GM12878 (cell line): Measurements from ENCODE around the gene ASCC1. TPM values are rescaled to one million over a fixed set of nuclear protein-coding genes. Genes with fewer than 3 reads are reported as not detected.
A peak's percentile ranks its signal among the peaks of the same experiment; 100 is the strongest.

ENCODE experiments used
- ATF7 ChIP-seq: fragments of 450-650 bp; IDR thresholded peaks from 2 replicates; pipeline ENCODE4 v1.6.1; 2016; ENCODE audit warnings: low read depth, mild to moderate bottlenecking
- CHD2 ChIP-seq: IDR thresholded peaks from 2 replicates; pipeline ENCODE4 v1.6.1; 2011; ENCODE audit warnings: low read depth, low read length, improper control_type of control experiment, borderline replicate concordance
- EZH2 ChIP-seq: IDR thresholded peaks from 2 replicates; pipeline ENCODE4 v1.6.1; 2012; ENCODE audit warnings: low read depth, mild to moderate bottlenecking, control low read depth, inconsistent platforms, low read length, borderline replicate concordance; ENCODE audit not compliant: control insufficient read depth
- HDAC2 ChIP-seq: fragments of 200-600 bp; sonication (generic); IDR thresholded peaks from 2 replicates; pipeline ENCODE4 v1.6.1; 2017
- NFXL1 ChIP-seq: fragments of 450-650 bp; IDR thresholded peaks from 2 replicates; pipeline ENCODE4 v1.6.1; 2017; ENCODE audit warnings: antibody characterized with exemption, mild to moderate bottlenecking, borderline replicate concordance
- POU2F2 ChIP-seq: IDR thresholded peaks from 3 replicates; pipeline ENCODE4 v1.6.1; 2011; ENCODE audit warnings: low read depth, mild to moderate bottlenecking, low read length, borderline replicate concordance
- SMARCA5 ChIP-seq: fragments of 450-650 bp; IDR thresholded peaks from 2 replicates; pipeline ENCODE4 v1.6.1; 2017; ENCODE audit warnings: mild to moderate bottlenecking
- SPI1 ChIP-seq: IDR thresholded peaks from 2 replicates; pipeline ENCODE4 v1.6.1; 2011; ENCODE audit warnings: low read depth, mild to moderate bottlenecking, low read length, moderate library complexity, borderline replicate concordance; ENCODE audit not compliant: insufficient read depth
- ZNF274 ChIP-seq: IDR thresholded peaks from one replicate; pipeline ENCODE4 v1.8.0; 2011; ENCODE audit not compliant: insufficient read length, insufficient read depth
- polyA plus RNA-seq, 11 experiments: library from polyadenylated mRNA; depleted of rRNA in 4 of 11; unstranded in 6 of 11; stranded (reverse) in 5 of 11; fragments of >200 nt; fragmentation: Nextera tagmentation in 4 of 11; fragmentation: Illumina TruSeq in 1 of 11; extraction: Ambion mirVana in 4 of 11; extraction: Trizol in 1 of 11; gene quantifications; 1 replicate in 1 of 11; 2 replicates in 10 of 11; pipeline versions ENCODE4 v1.2.1 to v1.2.3, GENCODE V29; 2011 to 2016; ENCODE audit warnings: inconsistent platforms in 2 of 11, missing spikeins in 2 of 11, low read depth in 1 of 11
- total RNA-seq, 4 experiments: library from RNA; depleted of rRNA in 3 of 4; stranded (reverse); fragments of >200 nt in 3 of 4; fragmentation: Illumina TruSeq in 1 of 4; extraction: Trizol in 1 of 4; gene quantifications; 2 replicates each; pipeline versions ENCODE4 v1.2.1 to v1.2.3, GENCODE V29; 2013 to 2021
- TF ChIP-seq, protein P1 (sequence below): IDR thresholded peaks from 2 replicates; pipeline ENCODE4 v1.6.1; 2012; ENCODE audit warnings: low read depth, low read length, improper control_type of control experiment
- TF ChIP-seq, protein P2 (sequence below): fragments of 450-650 bp; IDR thresholded peaks from 2 replicates; pipeline ENCODE4 v1.6.1; 2016; ENCODE audit warnings: mild to moderate bottlenecking
- TF ChIP-seq, protein P3 (sequence below): fragments of 450-650 bp; formaldehyde crosslinking; IDR thresholded peaks from 2 replicates; pipeline ENCODE4 v1.4.0; 2020; ENCODE audit warnings: mild to moderate bottlenecking, moderate library complexity
- TF ChIP-seq, protein P4 (sequence below): IDR thresholded peaks from 2 replicates; pipeline ENCODE4 v1.6.1; 2011; ENCODE audit warnings: borderline replicate concordance, low read depth, mild to moderate bottlenecking, moderate library complexity, low read length; ENCODE audit not compliant: insufficient read depth, poor library complexity, severe bottlenecking
- TF ChIP-seq, protein P5 (sequence below): fragments of 450-650 bp; IDR thresholded peaks from 2 replicates; pipeline ENCODE4 v1.6.1; 2017; ENCODE audit warnings: mild to moderate bottlenecking, moderate library complexity

ASCC1 gene
- total and polyA plus RNA-seq, 10 of the 15 experiments (the other 5 are each of a cell fraction or from before 2014, with no cell fraction given) = 23.3 to 80.6 (median 42.8) TPM

DNA sequence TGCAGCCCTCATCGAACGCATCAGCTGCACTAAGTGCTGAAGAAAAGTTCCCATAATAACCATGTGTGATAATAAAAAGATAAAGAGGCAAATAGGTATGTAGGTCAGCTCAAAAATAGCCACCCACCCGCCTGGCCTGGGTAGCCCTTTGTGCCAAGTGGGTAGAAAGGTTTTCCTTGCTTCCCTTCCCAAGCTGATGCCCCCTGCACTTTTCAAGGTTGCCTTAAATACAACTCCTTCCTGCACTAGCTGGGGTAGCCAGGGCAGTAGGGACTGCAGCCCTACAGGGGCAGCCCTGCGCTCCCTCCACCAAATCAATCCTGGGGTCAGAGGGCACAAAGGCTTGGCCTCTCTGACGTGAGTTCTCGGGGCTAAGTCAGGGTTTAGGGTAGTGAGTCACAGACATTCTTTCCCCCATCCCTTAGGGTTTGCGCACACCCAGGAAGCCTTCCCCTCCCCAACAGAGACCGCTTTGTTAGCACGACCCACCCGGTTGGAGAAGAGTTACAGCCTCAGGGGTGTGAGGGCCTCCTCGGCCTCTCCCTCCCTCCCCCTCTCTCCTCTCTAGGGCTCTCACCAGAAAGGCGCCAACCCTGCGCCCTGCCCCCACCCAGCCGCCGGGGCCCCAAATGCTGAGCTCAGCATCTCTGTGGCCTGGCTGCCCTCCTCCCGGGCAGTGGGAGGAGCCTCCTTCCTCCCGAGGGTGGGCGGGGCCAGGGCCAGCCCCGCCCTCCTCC, 44.3 kb upstream of the ASCC1 start (continued):
- TF ChIP-seq, protein P1, sequence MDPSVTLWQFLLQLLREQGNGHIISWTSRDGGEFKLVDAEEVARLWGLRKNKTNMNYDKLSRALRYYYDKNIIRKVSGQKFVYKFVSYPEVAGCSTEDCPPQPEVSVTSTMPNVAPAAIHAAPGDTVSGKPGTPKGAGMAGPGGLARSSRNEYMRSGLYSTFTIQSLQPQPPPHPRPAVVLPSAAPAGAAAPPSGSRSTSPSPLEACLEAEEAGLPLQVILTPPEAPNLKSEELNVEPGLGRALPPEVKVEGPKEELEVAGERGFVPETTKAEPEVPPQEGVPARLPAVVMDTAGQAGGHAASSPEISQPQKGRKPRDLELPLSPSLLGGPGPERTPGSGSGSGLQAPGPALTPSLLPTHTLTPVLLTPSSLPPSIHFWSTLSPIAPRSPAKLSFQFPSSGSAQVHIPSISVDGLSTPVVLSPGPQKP = 0 out of 2 replicates have a peak, but pooled peaks have one; percentile 29
- TF ChIP-seq, protein P2, sequence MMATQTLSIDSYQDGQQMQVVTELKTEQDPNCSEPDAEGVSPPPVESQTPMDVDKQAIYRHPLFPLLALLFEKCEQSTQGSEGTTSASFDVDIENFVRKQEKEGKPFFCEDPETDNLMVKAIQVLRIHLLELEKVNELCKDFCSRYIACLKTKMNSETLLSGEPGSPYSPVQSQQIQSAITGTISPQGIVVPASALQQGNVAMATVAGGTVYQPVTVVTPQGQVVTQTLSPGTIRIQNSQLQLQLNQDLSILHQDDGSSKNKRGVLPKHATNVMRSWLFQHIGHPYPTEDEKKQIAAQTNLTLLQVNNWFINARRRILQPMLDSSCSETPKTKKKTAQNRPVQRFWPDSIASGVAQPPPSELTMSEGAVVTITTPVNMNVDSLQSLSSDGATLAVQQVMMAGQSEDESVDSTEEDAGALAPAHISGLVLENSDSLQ = no peak
- TF ChIP-seq ZNF274 (no peak), HDAC2 (no peak), ATF7 (peak; percentile 31; the same call in 1 of the 2 replicates), CHD2 (no peak), SMARCA5 (peak; percentile 40; the same call in 1 of the 2 replicates), EZH2 (no peak), POU2F2 (peak; percentile 19; the same call in 1 of the 3 replicates), SPI1 (no peak), NFXL1 (no peak)
- TF ChIP-seq, protein P3, sequence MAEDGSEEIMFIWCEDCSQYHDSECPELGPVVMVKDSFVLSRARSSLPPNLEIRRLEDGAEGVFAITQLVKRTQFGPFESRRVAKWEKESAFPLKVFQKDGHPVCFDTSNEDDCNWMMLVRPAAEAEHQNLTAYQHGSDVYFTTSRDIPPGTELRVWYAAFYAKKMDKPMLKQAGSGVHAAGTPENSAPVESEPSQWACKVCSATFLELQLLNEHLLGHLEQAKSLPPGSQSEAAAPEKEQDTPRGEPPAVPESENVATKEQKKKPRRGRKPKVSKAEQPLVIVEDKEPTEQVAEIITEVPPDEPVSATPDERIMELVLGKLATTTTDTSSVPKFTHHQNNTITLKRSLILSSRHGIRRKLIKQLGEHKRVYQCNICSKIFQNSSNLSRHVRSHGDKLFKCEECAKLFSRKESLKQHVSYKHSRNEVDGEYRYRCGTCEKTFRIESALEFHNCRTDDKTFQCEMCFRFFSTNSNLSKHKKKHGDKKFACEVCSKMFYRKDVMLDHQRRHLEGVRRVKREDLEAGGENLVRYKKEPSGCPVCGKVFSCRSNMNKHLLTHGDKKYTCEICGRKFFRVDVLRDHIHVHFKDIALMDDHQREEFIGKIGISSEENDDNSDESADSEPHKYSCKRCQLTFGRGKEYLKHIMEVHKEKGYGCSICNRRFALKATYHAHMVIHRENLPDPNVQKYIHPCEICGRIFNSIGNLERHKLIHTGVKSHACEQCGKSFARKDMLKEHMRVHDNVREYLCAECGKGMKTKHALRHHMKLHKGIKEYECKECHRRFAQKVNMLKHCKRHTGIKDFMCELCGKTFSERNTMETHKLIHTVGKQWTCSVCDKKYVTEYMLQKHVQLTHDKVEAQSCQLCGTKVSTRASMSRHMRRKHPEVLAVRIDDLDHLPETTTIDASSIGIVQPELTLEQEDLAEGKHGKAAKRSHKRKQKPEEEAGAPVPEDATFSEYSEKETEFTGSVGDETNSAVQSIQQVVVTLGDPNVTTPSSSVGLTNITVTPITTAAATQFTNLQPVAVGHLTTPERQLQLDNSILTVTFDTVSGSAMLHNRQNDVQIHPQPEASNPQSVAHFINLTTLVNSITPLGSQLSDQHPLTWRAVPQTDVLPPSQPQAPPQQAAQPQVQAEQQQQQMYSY (CRISPR knock-in tag) = no peak
- TF ChIP-seq, protein P4, sequence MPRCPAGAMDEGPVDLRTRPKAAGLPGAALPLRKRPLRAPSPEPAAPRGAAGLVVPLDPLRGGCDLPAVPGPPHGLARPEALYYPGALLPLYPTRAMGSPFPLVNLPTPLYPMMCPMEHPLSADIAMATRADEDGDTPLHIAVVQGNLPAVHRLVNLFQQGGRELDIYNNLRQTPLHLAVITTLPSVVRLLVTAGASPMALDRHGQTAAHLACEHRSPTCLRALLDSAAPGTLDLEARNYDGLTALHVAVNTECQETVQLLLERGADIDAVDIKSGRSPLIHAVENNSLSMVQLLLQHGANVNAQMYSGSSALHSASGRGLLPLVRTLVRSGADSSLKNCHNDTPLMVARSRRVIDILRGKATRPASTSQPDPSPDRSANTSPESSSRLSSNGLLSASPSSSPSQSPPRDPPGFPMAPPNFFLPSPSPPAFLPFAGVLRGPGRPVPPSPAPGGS = peak; percentile 17
- TF ChIP-seq, protein P5, sequence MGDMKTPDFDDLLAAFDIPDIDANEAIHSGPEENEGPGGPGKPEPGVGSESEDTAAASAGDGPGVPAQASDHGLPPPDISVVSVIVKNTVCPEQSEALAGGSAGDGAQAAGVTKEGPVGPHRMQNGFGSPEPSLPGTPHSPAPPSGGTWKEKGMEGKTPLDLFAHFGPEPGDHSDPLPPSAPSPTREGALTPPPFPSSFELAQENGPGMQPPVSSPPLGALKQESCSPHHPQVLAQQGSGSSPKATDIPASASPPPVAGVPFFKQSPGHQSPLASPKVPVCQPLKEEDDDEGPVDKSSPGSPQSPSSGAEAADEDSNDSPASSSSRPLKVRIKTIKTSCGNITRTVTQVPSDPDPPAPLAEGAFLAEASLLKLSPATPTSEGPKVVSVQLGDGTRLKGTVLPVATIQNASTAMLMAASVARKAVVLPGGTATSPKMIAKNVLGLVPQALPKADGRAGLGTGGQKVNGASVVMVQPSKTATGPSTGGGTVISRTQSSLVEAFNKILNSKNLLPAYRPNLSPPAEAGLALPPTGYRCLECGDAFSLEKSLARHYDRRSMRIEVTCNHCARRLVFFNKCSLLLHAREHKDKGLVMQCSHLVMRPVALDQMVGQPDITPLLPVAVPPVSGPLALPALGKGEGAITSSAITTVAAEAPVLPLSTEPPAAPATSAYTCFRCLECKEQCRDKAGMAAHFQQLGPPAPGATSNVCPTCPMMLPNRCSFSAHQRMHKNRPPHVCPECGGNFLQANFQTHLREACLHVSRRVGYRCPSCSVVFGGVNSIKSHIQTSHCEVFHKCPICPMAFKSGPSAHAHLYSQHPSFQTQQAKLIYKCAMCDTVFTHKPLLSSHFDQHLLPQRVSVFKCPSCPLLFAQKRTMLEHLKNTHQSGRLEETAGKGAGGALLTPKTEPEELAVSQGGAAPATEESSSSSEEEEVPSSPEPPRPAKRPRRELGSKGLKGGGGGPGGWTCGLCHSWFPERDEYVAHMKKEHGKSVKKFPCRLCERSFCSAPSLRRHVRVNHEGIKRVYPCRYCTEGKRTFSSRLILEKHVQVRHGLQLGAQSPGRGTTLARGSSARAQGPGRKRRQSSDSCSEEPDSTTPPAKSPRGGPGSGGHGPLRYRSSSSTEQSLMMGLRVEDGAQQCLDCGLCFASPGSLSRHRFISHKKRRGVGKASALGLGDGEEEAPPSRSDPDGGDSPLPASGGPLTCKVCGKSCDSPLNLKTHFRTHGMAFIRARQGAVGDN = peak; percentile 99
